Measurements from ENCODE around the gene FKBP5.

DNA sequence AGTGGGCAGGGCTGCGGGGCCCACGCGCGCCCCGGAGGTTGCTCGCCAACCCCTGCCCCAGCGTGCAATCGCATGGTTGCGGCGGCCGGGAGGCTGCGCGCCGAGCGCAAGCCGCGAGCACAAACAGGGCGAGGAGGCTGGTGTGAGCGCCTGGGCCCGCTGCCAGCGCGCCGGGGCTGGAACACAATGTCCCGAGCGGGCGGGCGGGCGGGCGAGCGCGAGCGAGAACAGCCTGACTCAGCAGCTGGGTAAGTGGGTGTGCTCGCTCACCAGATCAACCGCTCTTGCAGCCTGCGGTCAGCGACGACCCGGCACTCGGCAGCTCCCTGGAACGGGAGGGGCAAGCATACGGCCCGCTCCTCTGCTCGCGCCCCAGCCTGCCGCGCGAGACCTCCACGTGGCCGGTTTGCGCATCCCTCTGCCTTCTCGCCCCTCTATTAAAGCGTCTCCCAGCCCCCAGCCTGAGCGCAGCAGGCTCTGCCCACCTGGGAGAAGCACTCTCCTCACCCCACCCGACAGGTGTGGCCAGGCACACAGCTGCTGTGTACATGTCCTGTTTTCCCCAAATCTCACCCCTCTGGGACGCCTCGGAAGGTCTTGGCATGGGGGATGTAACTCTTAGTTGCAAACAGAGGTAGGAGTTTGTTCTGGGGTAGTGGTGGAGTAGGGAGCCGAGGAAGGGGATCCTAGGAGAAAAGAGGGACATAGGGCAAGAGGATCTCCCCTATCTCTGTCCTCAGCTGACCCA is 39.4 kb upstream of the FKBP5 start:
- peak in 1 of 3 donors; percentile 83 for TF ChIP-seq POLR2A (IDR thresholded peaks at IDR 0.05)
- TF ChIP-seq CTCF (IDR thresholded peaks at IDR 0.05 in 8 of 11, conservative IDR thresholded peaks at IDR 0.05 in 3 of 11): peak in 4 of 11 experiments; percentile 3 to 33 (median 28)

Measured in spleen (tissue), 7 donors.